Gastrocnemius medialis (tissue), 4 donors: ENCODE measurements around the gene VAV2. TPM values are rescaled to one million over a fixed set of nuclear protein-coding genes. Genes with fewer than 3 reads are reported as not detected.

Experiments used
- ATAC-seq, 2 donors: fragments of 150-250 bp; one replicate each; pipeline ENCODE4 v1.9.1; 2016
- DNase-seq, 2 donors: peaks; one replicate each; pipeline ENCODE4 v3.0.0-alpha.2; 2019
- H3K27ac ChIP-seq, 4 donors: fragments of 200-600 bp; sonication (generic); 1 replicate in 1 of 4; 2 replicates in 3 of 4; pipeline ENCODE4 v1.5.1; 2016 to 2018; ENCODE audit warnings: mild to moderate bottlenecking in 2 of 4, moderate library complexity in 1 of 4
- H3K27me3 ChIP-seq, 3 donors: fragments of 200-600 bp; sonication (generic) in 2 of 3; 1 replicate in 1 of 3; 2 replicates in 2 of 3; pipeline versions ENCODE4 v1.5.1 to v1.6.0; 2016 to 2019; ENCODE audit warnings: mild to moderate bottlenecking in 1 of 3, moderate library complexity in 1 of 3
- H3K36me3 ChIP-seq, 2 donors: fragments of 200-600 bp; sonication (generic) in 1 of 2; one replicate each; pipeline ENCODE4 v1.5.1; 2017 to 2018
- H3K4me1 ChIP-seq, 2 donors: fragments of 200-600 bp; sonication (generic) in 1 of 2; one replicate each; pipeline ENCODE4 v1.5.1; 2016 to 2017; ENCODE audit warnings: mild to moderate bottlenecking in 2 of 2
- H3K4me3 ChIP-seq, 4 donors: fragments of 200-600 bp; sonication (generic) in 3 of 4; 1 replicate in 1 of 4; 2 replicates in 3 of 4; pipeline ENCODE4 v1.5.1; 2016 to 2019; ENCODE audit warnings: mild to moderate bottlenecking in 2 of 4
- H3K9me3 ChIP-seq, 3 donors: fragments of 200-600 bp; sonication (generic) in 2 of 3; 1 replicate in 1 of 3; 2 replicates in 2 of 3; pipeline ENCODE4 v1.5.1; 2016 to 2019
- CTCF ChIP-seq, 5 experiments: fragments of 450-650 bp in 3 of 5; fragments of 200-600 bp in 2 of 5; sonication (generic) in 2 of 5; IDR thresholded peaks in 4 of 5; conservative IDR thresholded peaks in 1 of 5; 1 replicate in 4 of 5; 2 replicates in 1 of 5; pipeline ENCODE4 v1.5.1; 2016 to 2019; ENCODE audit warnings: antibody characterized with exemption in 5 of 5, mild to moderate bottlenecking in 3 of 5, moderate library complexity in 3 of 5
- POLR2A ChIP-seq, 2 donors: fragments of 450-650 bp; IDR thresholded peaks; one replicate each; pipeline ENCODE4 v1.6.1; 2017; ENCODE audit warnings: antibody characterized with exemption in 2 of 2, mild to moderate bottlenecking in 2 of 2, moderate library complexity in 2 of 2
- in situ Hi-C, 4 donors: fragments of 200-750 bp; cut with MboI; loops; one replicate each; pipeline versions ENCODE4 v1.15.0 to v1.8.0; 2017; ENCODE audit warnings: low sequenced_read_pairs in 4 of 4
- intact Hi-C: fragments of 100-400 bp; cut with DNase I; formaldehyde crosslinking; loops from one replicate; pipeline ENCODE4 v1.15.1; 2023; ENCODE audit warnings: low total_unique reads
- total RNA-seq, 4 donors: library from RNA; depleted of rRNA; stranded (reverse); fragments of >200 nt; gene quantifications; one replicate each; pipeline versions ENCODE4 v1.1.0 to v1.2.3, GENCODE V29; 2016

VAV2 gene
- total RNA-seq, 4 donors from 2014 or later, result 0.51 to 1.2 (median 0.97) TPM

GRCh38 chr9:133835262-133835901 lies 156.7 kb downstream of the VAV2 start:
- intact Hi-C loops (no loop called here), in situ Hi-C loops (no loop called here)
- ATAC-seq (no peak), DNase-seq (no peak)
- TF ChIP-seq POLR2A (IDR thresholded peaks at IDR 0.05), result no peak
- no peak for TF ChIP-seq CTCF (IDR thresholded peaks at IDR 0.05 in 4 of 5, conservative IDR thresholded peaks at IDR 0.05 in 1 of 5)
- Histone ChIP-seq H3K36me3 (no peaks in the 10 kb centered on the region), H3K27ac (no peak overlapping the region), H3K27me3 (peaks cover 0 to 2% (median 0%) of the 10 kb centered on the region in 3 donors), H3K4me3 (no peak overlapping the region), H3K4me1 (no peaks in the 10 kb centered on the region), H3K9me3 (no peaks in the 10 kb centered on the region)

- intact Hi-C loops, result no loop called here
- ATAC-seq (no peak), DNase-seq (no peak)
- TF ChIP-seq CTCF (IDR thresholded peaks at IDR 0.05 in 4 of 5, conservative IDR thresholded peaks at IDR 0.05 in 1 of 5) (no peak), POLR2A (IDR thresholded peaks at IDR 0.05) (no peak)
- Histone ChIP-seq H3K27ac (no peak overlapping the region), H3K27me3 (no peaks in the 10 kb centered on the region), H3K4me3 (no peak overlapping the region), H3K9me3 (no peaks in the 10 kb centered on the region), H3K4me1 (no peaks in the 10 kb centered on the region), H3K36me3 (no peaks in the 10 kb centered on the region)
- in situ Hi-C loops, result no loop called here
These were observed 157.8 kb downstream of the VAV2 start for GRCh38 chr9:133834080-133834976.

- in situ Hi-C loops, result no loop called here
These were observed 158.6 kb downstream of the VAV2 start for GRCh38 chr9:133833388-133834025.

GRCh38 chr9:133832877-133833276 lies 159.2 kb downstream of the VAV2 start:
- Histone ChIP-seq H3K27ac (no peak overlapping the region), H3K36me3 (no peaks in the 10 kb centered on the region), H3K4me3 (no peak overlapping the region), H3K9me3 (no peaks in the 10 kb centered on the region), H3K27me3 (no peaks in the 10 kb centered on the region), H3K4me1 (no peaks in the 10 kb centered on the region)
- in situ Hi-C loops, result no loop called here
- DNase-seq (no peak), ATAC-seq (no peak)
- intact Hi-C loops, result no loop called here
- TF ChIP-seq POLR2A (IDR thresholded peaks at IDR 0.05) (no peak), CTCF (IDR thresholded peaks at IDR 0.05 in 4 of 5, conservative IDR thresholded peaks at IDR 0.05 in 1 of 5) (no peak)

More at GRCh38 chr9:133833388-133834025, 158.6 kb downstream of the VAV2 start:
- no peaks in the 10 kb centered on the region for H3K9me3 ChIP-seq
- intact Hi-C loops, result no loop called here
- DNase-seq (no peak), ATAC-seq (no peak)
- no peak for TF ChIP-seq POLR2A (IDR thresholded peaks at IDR 0.05)
- no peak for TF ChIP-seq CTCF (IDR thresholded peaks at IDR 0.05 in 4 of 5, conservative IDR thresholded peaks at IDR 0.05 in 1 of 5)
- no peaks in the 10 kb centered on the region for H3K36me3 ChIP-seq
- no peaks in the 10 kb centered on the region for H3K4me1 ChIP-seq
- no peak overlapping the region for H3K27ac ChIP-seq
- H3K27me3 ChIP-seq, result no peaks in the 10 kb centered on the region
- no peak overlapping the region for H3K4me3 ChIP-seq
